Measurements from ENCODE around the gene STN1.

- TF ChIP-seq CTCF (conservative IDR thresholded peaks at IDR 0.05; ENCODE audit: low read depth, low read length) (no peak), EZH2 (IDR thresholded peaks at IDR 0.05; ENCODE audit: borderline replicate concordance, low read depth, low read length, poor library complexity, severe bottlenecking) (no peak)
Observed at GRCh38 chr10:103839872-103840739, 77.9 kb downstream of the STN1 start.

Data from A673 (cell line).